Activated CD4-positive, alpha-beta T cell treated with anti-CD3 and anti-CD28 coated beads, Interleukin-2, Interleukin-4, amounts not matched to agents 100 ng/mL and 50 ng/mL, durations not matched to agents 16 hours and 8 hours (primary cell): ENCODE results near the gene SLC9A5.

Source experiments
- DNase-seq: peaks from one replicate; pipeline ENCODE4 v3.0.0-alpha.2; 2020; ENCODE audit warnings: low spot score

SLC9A5 gene

GRCh38 chr16:67283039-67283825 is 34.5 kb downstream of the SLC9A5 start:
- no peak for DNase-seq

GRCh38 chr16:67283826-67284555 is 35.2 kb downstream of the SLC9A5 start:
- DNase-seq: no peak

- DNase-seq: no peak
These were observed 36.2 kb downstream of the SLC9A5 start for GRCh38 chr16:67284699-67285646.

GRCh38 chr16:67286441-67287235 is 37.9 kb downstream of the SLC9A5 start:
- no peak for DNase-seq

GRCh38 chr16:67287960-67288359 is 39.2 kb downstream of the SLC9A5 start:
- no peak for DNase-seq

GRCh38 chr16:67291461-67291860 is 42.7 kb downstream of the SLC9A5 start:
- DNase-seq: no peak

- no peak for DNase-seq
These were observed 45.5 kb downstream of the SLC9A5 start for GRCh38 chr16:67294171-67294757.

- DNase-seq: no peak
These were observed 46.2 kb downstream of the SLC9A5 start for GRCh38 chr16:67294938-67295361.

GRCh38 chr16:67296420-67296819 is 47.6 kb downstream of the SLC9A5 start:
- DNase-seq: no peak

- DNase-seq: no peak
These were observed 49.5 kb downstream of the SLC9A5 start for GRCh38 chr16:67298277-67298676.

- no peak for DNase-seq
These were observed 50.5 kb downstream of the SLC9A5 start for GRCh38 chr16:67299269-67299668.

GRCh38 chr16:67301080-67301782 is 52.5 kb downstream of the SLC9A5 start:
- no peak for DNase-seq

- DNase-seq: no peak
These were observed 53.3 kb downstream of the SLC9A5 start for GRCh38 chr16:67302076-67302475.

- DNase-seq: no peak
These were observed 54.2 kb downstream of the SLC9A5 start for GRCh38 chr16:67302970-67303369.

GRCh38 chr16:67304020-67304419 is 55.2 kb downstream of the SLC9A5 start:
- DNase-seq: no peak

- no peak for DNase-seq
These were observed 56.7 kb downstream of the SLC9A5 start for GRCh38 chr16:67305216-67306071.

- DNase-seq: no peak
These were observed 61.8 kb downstream of the SLC9A5 start for GRCh38 chr16:67310561-67310960.

- peak; percentile 98 for DNase-seq
These were observed 63.1 kb downstream of the SLC9A5 start for GRCh38 chr16:67311607-67312488.
